ENCODE measurements around the gene KIF2A. TPM values are rescaled to one million over a fixed set of nuclear protein-coding genes. Genes with fewer than 3 reads are reported as not detected.

The KIF2A gene
- total RNA-seq, 1 experiment from 2014 or later = 86.1 TPM

DNA sequence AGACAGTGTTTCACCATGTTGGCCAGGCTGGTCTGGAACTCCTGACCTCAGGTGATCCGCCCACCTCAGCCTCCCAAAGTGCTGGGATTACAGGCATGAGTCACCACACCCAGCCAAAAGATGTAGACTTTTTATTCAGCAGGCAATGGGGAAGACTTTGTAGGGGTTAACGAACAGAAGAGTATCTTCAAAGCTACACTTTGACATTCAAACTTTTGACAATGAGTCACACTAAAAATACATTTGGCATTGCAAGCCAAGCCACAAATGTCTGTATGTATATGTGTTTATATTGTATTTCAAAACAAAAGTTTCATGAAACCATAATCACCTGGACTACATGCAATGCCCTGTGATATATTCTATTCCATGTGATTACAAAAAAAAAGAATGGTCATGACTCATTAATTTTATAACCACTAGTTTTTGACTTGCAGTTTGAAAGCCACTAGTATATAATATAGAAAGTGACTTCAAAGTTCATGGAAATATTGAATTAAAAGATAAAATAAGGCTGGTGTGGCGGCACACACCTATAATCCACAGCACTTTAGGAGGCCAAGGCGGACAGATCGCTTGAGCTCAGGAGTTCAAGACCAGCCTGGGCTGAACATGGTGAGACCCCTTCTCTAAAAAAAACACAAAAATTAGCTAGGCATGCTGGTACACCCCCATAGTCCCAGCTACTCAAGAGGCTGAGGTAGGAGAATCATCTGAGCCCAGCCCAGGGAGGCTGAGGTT is 89.4 kb downstream of the KIF2A start:
- H3K4me2 ChIP-seq (ENCODE audit: insufficient read depth, insufficient read length, low read length) = no peak overlapping the region

More for the DNA sequence above, 89.4 kb downstream of the KIF2A start:
- H3K9me3 Mint-ChIP-seq = no peaks in the 10 kb centered on the region
- H3K9ac ChIP-seq (ENCODE audit: extremely low read depth, insufficient read length, low read length) = no peak overlapping the region
- H2BK12ac ChIP-seq (ENCODE audit: insufficient read length, low read depth, low read length) = no peak overlapping the region
- no peaks in the 10 kb centered on the region for H4K20me1 ChIP-seq (ENCODE audit: control insufficient read depth, insufficient read depth, insufficient read length)
- no peak for DNase-seq
- H3K4me1 ChIP-seq (ENCODE audit: insufficient read depth, low read length) = no peaks in the 10 kb centered on the region
- no peaks in the 10 kb centered on the region for H3K27me3 ChIP-seq (ENCODE audit: insufficient read depth, low read length)
- H3T11ph ChIP-seq (ENCODE audit: low read length) = no peak overlapping the region
- H4K5ac ChIP-seq (ENCODE audit: insufficient read length, low read depth, low read length) = no peak overlapping the region
- no peak overlapping the region for H3K4ac ChIP-seq (ENCODE audit: low read depth, low read length)
- no peak overlapping the region for H2BK15ac ChIP-seq (ENCODE audit: low read depth, low read length)
- no peaks in the 10 kb centered on the region for H3K4me1 Mint-ChIP-seq
- no peak overlapping the region for H3K56ac ChIP-seq (ENCODE audit: insufficient read length, low read depth, low read length)
- no peaks in the 10 kb centered on the region for H3K23me2 ChIP-seq (ENCODE audit: insufficient read length, low read depth, low read length, poor library complexity, severe bottlenecking)
- TF ChIP-seq, protein P1, sequence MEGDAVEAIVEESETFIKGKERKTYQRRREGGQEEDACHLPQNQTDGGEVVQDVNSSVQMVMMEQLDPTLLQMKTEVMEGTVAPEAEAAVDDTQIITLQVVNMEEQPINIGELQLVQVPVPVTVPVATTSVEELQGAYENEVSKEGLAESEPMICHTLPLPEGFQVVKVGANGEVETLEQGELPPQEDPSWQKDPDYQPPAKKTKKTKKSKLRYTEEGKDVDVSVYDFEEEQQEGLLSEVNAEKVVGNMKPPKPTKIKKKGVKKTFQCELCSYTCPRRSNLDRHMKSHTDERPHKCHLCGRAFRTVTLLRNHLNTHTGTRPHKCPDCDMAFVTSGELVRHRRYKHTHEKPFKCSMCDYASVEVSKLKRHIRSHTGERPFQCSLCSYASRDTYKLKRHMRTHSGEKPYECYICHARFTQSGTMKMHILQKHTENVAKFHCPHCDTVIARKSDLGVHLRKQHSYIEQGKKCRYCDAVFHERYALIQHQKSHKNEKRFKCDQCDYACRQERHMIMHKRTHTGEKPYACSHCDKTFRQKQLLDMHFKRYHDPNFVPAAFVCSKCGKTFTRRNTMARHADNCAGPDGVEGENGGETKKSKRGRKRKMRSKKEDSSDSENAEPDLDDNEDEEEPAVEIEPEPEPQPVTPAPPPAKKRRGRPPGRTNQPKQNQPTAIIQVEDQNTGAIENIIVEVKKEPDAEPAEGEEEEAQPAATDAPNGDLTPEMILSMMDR (conservative IDR thresholded peaks at IDR 0.05) = no peak
- H2AFZ ChIP-seq (ENCODE audit: low read length) = no peak overlapping the region
- H2BK5ac ChIP-seq (ENCODE audit: insufficient read length, low read length) = no peak overlapping the region
- H3K4me3 Mint-ChIP-seq = no peak overlapping the region
- H3K27ac Mint-ChIP-seq = peak overlapping the region in 1 of 3 experiments; percentile 44; a peak in 1 of 7 replicates
- H3K23ac ChIP-seq (ENCODE audit: insufficient read length, low read depth, low read length) = no peak overlapping the region
- H3K27ac ChIP-seq (ENCODE audit: insufficient read length, low read depth, low read length) = no peak overlapping the region
- H3K27me3 Mint-ChIP-seq (ENCODE audit: low read depth) = no peaks in the 10 kb centered on the region
- H3K79me2 ChIP-seq (ENCODE audit: insufficient read depth, low read length) = no peaks in the 10 kb centered on the region
- H2AK5ac ChIP-seq (ENCODE audit: insufficient read length, low read length) = no peak overlapping the region
- no peak overlapping the region for H3K18ac ChIP-seq (ENCODE audit: insufficient read length, low read depth, low read length)
- H2BK120ac ChIP-seq (ENCODE audit: low read depth, low read length, poor library complexity, severe bottlenecking) = no peak overlapping the region
- no peak overlapping the region for H4K91ac ChIP-seq (ENCODE audit: insufficient read length, low read depth, low read length)
- no peak overlapping the region for H4K8ac ChIP-seq (replicated peaks; ENCODE audit: insufficient read length, low read depth, low read length)
- H3K79me1 ChIP-seq (ENCODE audit: insufficient read depth, low read depth, low read length, poor library complexity, severe bottlenecking) = no peaks in the 10 kb centered on the region
- H3K36me3 Mint-ChIP-seq (ENCODE audit: insufficient read depth in 1 of 3, low read depth in 3 of 3) = peaks cover 9 to 78% (median 45%) of the 10 kb centered on the region in 3 experiments; a peak in 6 of 7 replicates
- no peaks in the 10 kb centered on the region for H3K9me3 ChIP-seq (ENCODE audit: control insufficient read depth, low read depth, low read length)
- H2BK20ac ChIP-seq (ENCODE audit: low read depth, low read length, poor library complexity, severe bottlenecking) = no peak overlapping the region
- WGBS (ENCODE audit: extremely low coverage, insufficient read length, low lambda C conversion rate) = no CpG with 5 or more reads among the region's 5 CpGs
- H3K14ac ChIP-seq (ENCODE audit: insufficient read depth, low read length) = no peak overlapping the region

Measured in H9 (cell line).